ENCODE measurements around the gene LIPC. TPM values are rescaled to one million over a fixed set of nuclear protein-coding genes. Genes with fewer than 3 reads are reported as not detected.

The LIPC gene
- total RNA-seq, 2 donors from 2014 or later = not detected

- no peaks in the 10 kb centered on the region for H3K36me3 ChIP-seq
- H3K4me3 ChIP-seq = no peak overlapping the region
- H3K27me3 ChIP-seq (replicated peaks; ENCODE audit: insufficient read depth) = no peaks in the 10 kb centered on the region
- H3K9me3 ChIP-seq = no peaks in the 10 kb centered on the region
- no peaks in the 10 kb centered on the region for H3K4me1 ChIP-seq (ENCODE audit: control insufficient read depth in 1 of 2, low read depth in 2 of 2)
- TF ChIP-seq CTCF (IDR thresholded peaks at IDR 0.05) = no peak
- no peak overlapping the region for H3K27ac ChIP-seq
- DNase-seq (ENCODE audit: low spot score) (no peak), ATAC-seq (ENCODE audit: insufficient number of reproducible peaks, low FRiP score, low read depth) (no peak)
These were observed 142.8 kb downstream of the LIPC start for GRCh38 chr15:58574631-58575030.

- no peak for TF ChIP-seq CTCF (IDR thresholded peaks at IDR 0.05)
- DNase-seq (ENCODE audit: low spot score) (no peak), ATAC-seq (ENCODE audit: insufficient number of reproducible peaks, low FRiP score, low read depth) (no peak)
These were observed 143.4 kb downstream of the LIPC start for GRCh38 chr15:58575045-58575786.

GRCh38 chr15:58576657-58577056 is 144.9 kb downstream of the LIPC start:
- no peaks in the 10 kb centered on the region for H3K9me3 ChIP-seq
- ATAC-seq (ENCODE audit: insufficient number of reproducible peaks, low FRiP score, low read depth) (no peak), DNase-seq (ENCODE audit: low spot score) (no peak)
- no peaks in the 10 kb centered on the region for H3K27me3 ChIP-seq (replicated peaks; ENCODE audit: insufficient read depth)
- H3K27ac ChIP-seq = no peak overlapping the region
- no peak for TF ChIP-seq CTCF (IDR thresholded peaks at IDR 0.05)
- no peaks in the 10 kb centered on the region for H3K36me3 ChIP-seq
- H3K4me1 ChIP-seq (ENCODE audit: control insufficient read depth in 1 of 2, low read depth in 2 of 2) = no peaks in the 10 kb centered on the region
- no peak overlapping the region for H3K4me3 ChIP-seq

More at GRCh38 chr15:58575045-58575786, 143.4 kb downstream of the LIPC start:
- H3K9me3 ChIP-seq = no peaks in the 10 kb centered on the region
- no peak overlapping the region for H3K27ac ChIP-seq
- no peaks in the 10 kb centered on the region for H3K27me3 ChIP-seq (replicated peaks; ENCODE audit: insufficient read depth)
- no peak overlapping the region for H3K4me3 ChIP-seq
- no peaks in the 10 kb centered on the region for H3K36me3 ChIP-seq
- no peaks in the 10 kb centered on the region for H3K4me1 ChIP-seq (ENCODE audit: control insufficient read depth in 1 of 2, low read depth in 2 of 2)

GRCh38 chr15:58582160-58582559 is 150.4 kb downstream of the LIPC start:
- no peak for DNase-seq (ENCODE audit: low spot score)
- no peak for ATAC-seq (ENCODE audit: insufficient number of reproducible peaks, low FRiP score, low read depth)
- H3K36me3 ChIP-seq = no peaks in the 10 kb centered on the region
- no peak overlapping the region for H3K27ac ChIP-seq
- no peaks in the 10 kb centered on the region for H3K4me1 ChIP-seq (ENCODE audit: control insufficient read depth in 1 of 2, low read depth in 2 of 2)
- no peaks in the 10 kb centered on the region for H3K27me3 ChIP-seq (replicated peaks; ENCODE audit: insufficient read depth)
- no peak for TF ChIP-seq CTCF (IDR thresholded peaks at IDR 0.05)
- peaks cover 5% of the 10 kb centered on the region for H3K9me3 ChIP-seq
- H3K4me3 ChIP-seq = no peak overlapping the region

- Histone ChIP-seq H3K4me1 (ENCODE audit: control insufficient read depth in 1 of 2, low read depth in 2 of 2) (no peaks in the 10 kb centered on the region), H3K27ac (no peak overlapping the region), H3K9me3 (peaks cover 5% of the 10 kb centered on the region), H3K27me3 (replicated peaks; ENCODE audit: insufficient read depth) (no peaks in the 10 kb centered on the region), H3K36me3 (no peaks in the 10 kb centered on the region), H3K4me3 (no peak overlapping the region)
- DNase-seq (ENCODE audit: low spot score) (no peak), ATAC-seq (ENCODE audit: insufficient number of reproducible peaks, low FRiP score, low read depth) (no peak)
- TF ChIP-seq CTCF (IDR thresholded peaks at IDR 0.05) = no peak
These were observed 151.5 kb downstream of the LIPC start for GRCh38 chr15:58583171-58583908.

All from thoracic aorta (tissue), 2 donors.